Left hindlimb (tissue), 1 donor: ENCODE data around the gene CYP26C1.

Experiments
- DNase-seq: peaks from one replicate; pipeline ENCODE4 v3.0.0-alpha.2; 2018

The CYP26C1 gene

GRCh38 chr10:93064874-93065660 is 4.5 kb downstream of the CYP26C1 start:
- peak; percentile 23 for DNase-seq

DNA sequence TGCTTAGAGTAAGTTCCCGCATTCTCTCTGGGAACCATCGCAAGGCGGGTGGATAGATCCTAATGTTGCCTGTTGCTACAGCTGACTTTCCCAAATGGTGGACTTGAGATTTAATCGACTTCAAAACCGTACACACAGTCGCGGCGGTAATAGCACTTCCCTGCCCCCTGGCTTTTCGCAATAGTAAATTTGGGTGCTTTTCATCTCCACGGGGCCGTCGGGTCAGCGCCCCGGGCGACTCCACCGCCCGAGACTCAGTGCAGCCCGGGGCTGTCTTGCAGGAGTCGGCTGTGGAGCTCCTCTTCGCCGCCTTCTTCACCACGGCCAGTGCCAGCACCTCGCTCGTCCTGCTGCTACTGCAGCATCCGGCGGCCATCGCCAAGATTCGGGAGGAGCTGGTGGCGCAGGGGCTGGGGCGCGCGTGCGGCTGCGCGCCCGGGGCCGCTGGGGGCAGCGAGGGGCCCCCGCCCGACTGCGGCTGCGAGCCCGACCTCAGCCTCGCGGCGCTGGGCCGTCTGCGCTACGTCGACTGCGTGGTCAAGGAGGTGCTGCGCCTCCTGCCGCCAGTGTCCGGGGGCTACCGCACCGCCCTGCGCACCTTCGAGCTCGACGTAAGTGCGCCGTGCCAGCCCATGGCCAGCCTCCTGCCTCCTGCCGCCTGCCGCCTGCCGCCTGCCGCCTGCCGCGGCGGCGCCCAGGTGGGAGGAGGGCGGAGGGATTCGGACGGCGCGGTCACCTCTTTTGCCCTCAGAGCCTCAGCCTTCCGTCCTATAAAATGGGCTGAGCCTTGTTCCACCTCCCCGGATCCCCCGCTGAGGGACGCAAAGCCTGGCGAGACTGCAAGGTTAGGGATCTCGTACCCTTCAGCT is 5.3 kb downstream of the CYP26C1 start:
- peak; percentile 28 for DNase-seq

DNA sequence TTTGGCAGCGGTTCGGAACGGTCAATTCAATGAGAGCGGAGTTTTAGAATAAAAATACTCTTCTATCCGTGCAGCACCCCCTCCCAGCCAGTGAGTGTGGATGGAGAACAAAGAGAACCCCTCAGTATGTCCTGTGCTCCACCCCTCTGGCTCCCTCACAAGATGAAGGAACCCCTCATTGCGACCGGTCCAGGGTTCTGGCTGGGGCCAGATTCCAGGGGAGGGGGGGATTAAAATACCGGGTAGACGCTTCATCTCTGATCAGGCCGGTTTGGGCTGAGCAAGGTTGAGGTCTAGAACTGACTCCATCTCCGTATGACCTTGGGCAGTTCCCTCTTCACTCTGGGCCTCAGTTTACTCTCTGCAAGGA is 5.9 kb downstream of the CYP26C1 start:
- DNase-seq = no peak

DNA sequence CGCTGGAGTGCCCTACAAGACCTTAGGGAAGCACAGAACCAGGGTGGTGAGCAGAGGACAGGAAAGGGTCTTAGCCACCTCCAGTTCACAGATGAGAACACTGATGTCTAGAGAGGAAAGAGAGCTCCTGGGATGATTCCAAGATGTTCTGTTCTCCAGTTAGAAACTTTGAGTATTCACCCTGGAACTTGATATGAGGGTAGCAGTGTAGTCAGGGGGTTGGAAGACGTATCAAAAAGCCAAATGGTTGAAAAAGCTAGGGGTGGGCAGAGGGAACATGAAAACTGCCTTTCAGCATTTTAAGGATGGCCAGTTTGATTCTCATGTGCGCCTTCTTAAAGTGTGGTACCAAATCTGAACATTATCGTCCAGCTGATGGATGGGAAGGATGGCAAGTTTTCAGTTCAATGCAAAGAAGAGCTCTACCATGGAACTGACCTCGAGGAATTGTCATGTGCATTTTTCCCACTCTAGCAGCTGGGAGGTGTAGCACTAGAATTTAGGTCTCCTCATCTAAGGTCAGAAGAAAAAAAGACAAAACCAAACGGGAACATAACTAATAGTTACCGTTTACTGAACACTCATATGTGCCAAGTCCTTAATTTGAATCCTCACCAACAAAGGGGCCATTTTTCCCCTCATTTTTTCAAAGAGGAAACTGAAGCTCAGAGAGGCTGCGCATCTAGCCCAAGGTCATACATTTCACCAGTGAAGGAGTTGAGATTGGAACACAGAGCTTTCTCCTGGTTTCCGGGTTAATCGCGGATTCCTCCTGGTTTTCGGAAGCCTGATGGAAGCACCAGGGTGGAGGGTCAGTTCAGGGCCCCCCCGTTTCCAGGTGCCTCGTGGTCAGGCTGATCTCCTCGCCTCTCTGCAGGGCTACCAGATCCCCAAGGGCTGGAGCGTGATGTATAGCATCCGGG is 7.1 kb downstream of the CYP26C1 start:
- DNase-seq = no peak

DNA sequence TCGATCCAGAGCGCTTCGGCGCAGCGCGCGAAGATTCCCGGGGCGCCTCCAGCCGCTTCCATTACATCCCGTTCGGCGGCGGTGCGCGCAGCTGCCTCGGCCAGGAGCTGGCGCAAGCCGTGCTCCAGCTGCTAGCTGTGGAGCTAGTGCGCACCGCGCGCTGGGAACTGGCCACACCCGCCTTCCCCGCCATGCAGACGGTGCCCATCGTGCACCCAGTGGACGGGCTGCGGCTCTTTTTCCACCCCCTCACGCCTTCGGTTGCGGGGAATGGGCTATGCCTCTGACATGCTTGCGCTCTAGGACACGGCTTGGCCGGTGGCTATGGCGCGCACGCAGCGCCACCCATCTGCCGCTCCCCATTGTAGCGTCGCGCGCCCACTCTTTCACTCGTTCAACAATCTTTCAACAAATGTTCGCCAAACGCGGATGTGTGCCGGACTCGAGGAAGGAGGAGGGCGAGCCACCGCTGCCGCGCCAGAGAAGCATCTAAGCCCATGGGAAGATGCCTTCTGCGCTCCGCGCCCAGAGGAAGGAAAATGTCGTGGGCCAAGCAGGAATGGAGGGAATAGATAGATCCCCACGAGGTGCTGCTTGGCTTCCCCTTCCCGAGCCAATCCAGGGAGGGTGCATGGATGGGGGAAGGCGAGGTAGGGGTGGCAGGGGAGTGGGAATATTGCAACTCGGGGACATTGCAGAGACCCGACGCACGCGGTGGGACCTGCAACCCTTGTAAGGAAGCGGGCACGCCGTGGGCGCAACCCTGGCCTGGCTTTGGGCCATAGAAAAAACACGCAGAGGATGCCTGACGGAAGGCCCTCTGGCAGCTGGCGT is 8.0 kb downstream of the CYP26C1 start:
- DNase-seq = no peak

- no peak for DNase-seq
Observed at GRCh38 chr10:93069245-93069561, 8.6 kb downstream of the CYP26C1 start.

DNA sequence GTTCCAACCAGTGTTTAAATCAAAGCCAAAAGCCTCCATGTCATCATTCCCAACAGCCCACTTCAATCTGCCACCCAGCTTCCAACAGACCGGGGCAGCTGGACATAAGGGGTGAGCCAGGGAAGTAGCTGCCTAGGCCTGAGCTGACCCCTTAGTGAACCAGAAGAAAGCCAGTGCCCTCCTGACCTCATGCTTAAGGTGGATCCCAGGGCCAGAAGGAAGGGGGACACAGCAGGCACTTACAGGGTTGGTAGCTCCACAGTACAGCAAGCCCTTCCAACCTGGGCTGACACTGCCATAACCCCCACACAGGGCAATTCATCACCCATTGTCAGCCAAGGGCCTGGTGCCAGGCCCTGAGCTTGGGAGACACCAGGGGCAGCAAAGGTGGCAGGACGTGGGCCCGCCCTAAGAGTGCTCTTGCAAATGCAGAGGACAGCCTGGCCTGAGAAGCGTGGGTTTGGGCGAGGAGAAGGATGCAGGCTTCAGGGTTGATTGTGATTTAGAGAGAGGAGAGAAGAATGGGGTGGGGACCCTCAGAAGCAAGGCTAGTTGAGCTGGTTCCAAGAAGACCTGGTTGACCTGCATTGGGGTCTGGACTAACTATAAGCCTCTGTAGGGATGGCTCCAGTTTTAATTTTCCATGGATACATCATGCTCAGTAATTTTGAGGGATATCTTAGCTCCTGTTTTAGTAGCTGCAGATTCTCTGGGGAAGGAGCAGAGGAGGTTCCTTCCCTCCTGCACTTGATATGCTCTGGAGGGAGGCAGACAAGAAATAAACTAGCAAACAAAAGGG is 10.0 kb downstream of the CYP26C1 start:
- DNase-seq = no peak

DNA sequence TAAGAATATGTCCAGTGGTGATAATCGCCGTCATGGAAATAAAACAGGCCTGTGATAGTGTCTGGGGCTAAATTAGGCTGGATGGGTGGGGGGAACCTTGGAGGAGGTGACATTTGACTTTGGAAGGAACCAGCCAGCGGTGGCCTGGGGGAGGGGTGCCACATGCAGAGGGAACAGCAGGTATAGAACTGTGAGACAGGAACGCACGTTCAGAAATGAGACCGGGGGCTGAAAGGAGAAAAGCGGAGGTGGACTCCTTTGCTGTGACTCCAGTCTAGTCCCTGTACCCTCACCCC is 10.5 kb downstream of the CYP26C1 start:
- DNase-seq = no peak

DNA sequence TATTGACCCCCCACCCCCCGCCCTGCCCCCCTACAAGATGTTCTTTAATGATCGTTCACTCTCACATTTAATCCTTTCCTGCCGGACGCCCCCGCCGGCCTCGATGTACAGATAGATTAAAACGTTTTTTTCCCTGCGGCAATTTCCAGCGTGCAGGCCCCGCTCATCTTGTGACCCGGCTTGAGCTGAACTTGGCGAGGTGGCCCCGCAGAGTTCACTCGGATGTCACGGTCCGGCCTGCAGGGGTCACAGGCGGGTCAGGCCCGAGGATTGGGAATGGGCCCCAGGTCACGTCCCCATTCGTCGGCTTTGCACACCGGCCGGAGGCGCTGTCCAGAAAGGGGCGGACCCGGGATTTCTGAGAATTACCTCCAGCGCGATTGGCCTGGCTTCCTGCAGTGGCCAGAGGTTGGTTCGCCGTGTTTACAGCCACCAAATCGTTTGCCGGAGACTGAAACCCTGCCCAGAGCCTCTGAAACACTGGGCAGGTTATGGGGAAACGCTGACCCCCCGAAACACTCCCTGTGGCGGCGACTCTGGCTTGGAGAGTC is 11.2 kb downstream of the CYP26C1 start:
- DNase-seq = no peak

GRCh38 chr10:93072225-93072712 is 11.7 kb downstream of the CYP26C1 start:
- DNase-seq = no peak

- no peak for DNase-seq
Observed at GRCh38 chr10:93072713-93073538, 12.3 kb downstream of the CYP26C1 start.

GRCh38 chr10:93073539-93074146 is 13.0 kb downstream of the CYP26C1 start, which contains the start of gene CYP26A1:
TSS of gene CYP26A1 (plus strand) at chr10:93073893. CDS start at chr10:93073935, 42 bp downstream.
- no peak for DNase-seq

DNA sequence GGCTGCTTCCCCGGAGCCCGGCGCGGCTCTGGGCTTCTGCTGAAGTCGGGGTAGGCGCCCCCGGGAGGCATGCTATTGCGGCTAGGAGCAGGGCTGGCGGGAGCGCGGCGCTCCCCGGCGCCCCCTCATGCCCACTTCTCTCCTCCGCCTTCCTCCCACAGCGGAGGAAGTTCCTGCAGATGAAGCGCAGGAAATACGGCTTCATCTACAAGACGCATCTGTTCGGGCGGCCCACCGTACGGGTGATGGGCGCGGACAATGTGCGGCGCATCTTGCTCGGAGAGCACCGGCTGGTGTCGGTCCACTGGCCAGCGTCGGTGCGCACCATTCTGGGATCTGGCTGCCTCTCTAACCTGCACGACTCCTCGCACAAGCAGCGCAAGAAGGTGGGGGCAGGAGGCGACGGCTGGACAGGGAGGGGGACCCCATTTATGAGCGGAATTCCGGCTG is 13.6 kb downstream of the CYP26C1 start:
- DNase-seq = no peak

DNA sequence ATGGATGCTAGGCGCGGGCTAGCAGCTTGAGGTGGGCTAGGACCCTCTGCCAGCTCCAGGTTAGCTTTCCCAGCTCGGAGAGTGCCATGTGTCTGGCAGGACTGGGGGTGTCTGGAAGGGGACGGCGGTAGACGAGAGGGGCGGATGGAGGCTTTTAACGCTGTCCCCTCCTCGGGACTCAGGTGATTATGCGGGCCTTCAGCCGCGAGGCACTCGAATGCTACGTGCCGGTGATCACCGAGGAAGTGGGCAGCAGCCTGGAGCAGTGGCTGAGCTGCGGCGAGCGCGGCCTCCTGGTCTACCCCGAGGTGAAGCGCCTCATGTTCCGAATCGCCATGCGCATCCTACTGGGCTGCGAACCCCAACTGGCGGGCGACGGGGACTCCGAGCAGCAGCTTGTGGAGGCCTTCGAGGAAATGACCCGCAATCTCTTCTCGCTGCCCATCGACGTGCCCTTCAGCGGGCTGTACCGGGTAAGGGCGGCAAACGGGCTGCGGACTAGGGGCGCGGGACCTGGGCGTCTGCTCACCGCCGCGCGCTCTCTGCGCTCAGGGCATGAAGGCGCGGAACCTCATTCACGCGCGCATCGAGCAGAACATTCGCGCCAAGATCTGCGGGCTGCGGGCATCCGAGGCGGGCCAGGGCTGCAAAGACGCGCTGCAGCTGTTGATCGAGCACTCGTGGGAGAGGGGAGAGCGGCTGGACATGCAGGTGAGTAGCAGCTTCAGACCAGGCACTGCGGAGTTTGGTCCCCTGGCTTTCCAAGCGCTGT is 14.2 kb downstream of the CYP26C1 start:
- no peak for DNase-seq

- DNase-seq = no peak
Observed at GRCh38 chr10:93075369-93076221, 15.0 kb downstream of the CYP26C1 start.

GRCh38 chr10:93076871-93077270 is 16.3 kb downstream of the CYP26C1 start:
- no peak for DNase-seq

- DNase-seq = no peak
Observed at GRCh38 chr10:93077860-93078337, 17.3 kb downstream of the CYP26C1 start.
